GM23248 (cell line): Measurements from ENCODE around the gene PRKAR1B.

Source experiments
- EZH2 ChIP-seq: fragments of 200-600 bp; sonication (generic); IDR thresholded peaks from 2 replicates; pipeline ENCODE4 v1.6.1; 2018; ENCODE audit warnings: antibody characterized with exemption, mild to moderate bottlenecking; ENCODE audit not compliant: insufficient read depth, poor library complexity, severe bottlenecking
- EZH2phosphoT487 ChIP-seq: fragments of 200-600 bp; sonication (generic); IDR thresholded peaks from 2 replicates; pipeline ENCODE4 v1.6.1; 2018; ENCODE audit warnings: antibody characterized with exemption, moderate library complexity, mild to moderate bottlenecking, low read depth; ENCODE audit not compliant: insufficient read depth

DNA sequence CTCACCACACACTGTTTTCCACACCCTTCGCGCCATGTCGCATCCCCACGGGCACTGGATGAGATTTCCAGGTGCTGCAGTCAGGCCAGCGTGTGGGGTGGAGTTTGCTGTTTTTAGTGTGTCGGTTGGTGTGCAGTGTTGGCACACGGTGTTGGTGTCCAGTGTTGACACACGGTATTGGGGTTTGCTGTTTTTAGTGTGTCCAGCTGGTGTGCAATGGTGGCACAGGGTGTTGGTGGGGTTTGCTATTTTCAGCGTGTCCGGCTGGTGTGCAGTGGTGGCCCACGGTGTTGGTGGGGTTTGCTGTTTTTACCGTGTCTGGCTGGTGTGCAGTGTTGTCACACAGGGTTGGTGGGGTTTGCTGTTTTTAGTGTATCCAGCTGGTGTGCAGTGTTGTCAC, 20.1 kb upstream of the PRKAR1B start:
- TF ChIP-seq EZH2 (no peak), EZH2phosphoT487 (no peak)
